PC-9 (cell line): ENCODE results near the gene TMPRSS9.

Experiments used
- CTCF ChIP-seq: fragments of 200-600 bp; sonication (generic); conservative IDR thresholded peaks from 2 replicates; pipeline ENCODE4 v1.6.1; 2017; ENCODE audit warnings: mixed run types, antibody characterized with exemption, mild to moderate bottlenecking, moderate library complexity
- EZH2 ChIP-seq: fragments of 200-600 bp; sonication (generic); IDR thresholded peaks from 2 replicates; pipeline ENCODE4 v1.8.0; 2017; ENCODE audit warnings: antibody characterized with exemption, low read depth

GRCh38 chr19:2408247-2408646 is 48.2 kb downstream of the TMPRSS9 start:
- TF ChIP-seq CTCF = no peak
- TF ChIP-seq EZH2 = no peak
